Measurements from ENCODE around the gene PINLYP.
"Not testable (repeated sequence)": the region's sequence is repeated elsewhere in the genome, so short reads cannot be mapped to it uniquely, and the experiment has no call there.

PINLYP gene

GRCh38 chr19:43575156-43575950 lies at the start of gene PINLYP, which contains the start of gene XRCC1:
TSS of gene PINLYP (plus strand) at chr19:43575801. CDS start at chr19:43577192, 1,391 bp downstream.
TSS of gene XRCC1 (minus strand) at chr19:43575527. CDS start at chr19:43575458, 69 bp downstream.
- DNase-seq = peak; percentile 98

- DNase-seq = no peak
Measured at GRCh38 chr19:43525836-43526771, 49.5 kb upstream of the PINLYP start.

- DNase-seq = no peak
Measured at GRCh38 chr19:43526884-43527859, 48.4 kb upstream of the PINLYP start, which contains the start of gene ETHE1. TSS of gene ETHE1 (minus strand) at chr19:43527201. CDS start at chr19:43527177, 24 bp downstream.

GRCh38 chr19:43527860-43528622 lies 47.6 kb upstream of the PINLYP start:
- DNase-seq = peak; percentile 76

GRCh38 chr19:43532571-43532961 lies 43.0 kb upstream of the PINLYP start:
- DNase-seq = no peak

- peak; percentile 90 for DNase-seq
Measured at GRCh38 chr19:43532962-43533545, 42.5 kb upstream of the PINLYP start, which contains the start of gene ZNF575. TSS of gene ZNF575 (plus strand) at chr19:43533188. CDS start at chr19:43534423, 1,235 bp downstream.

GRCh38 chr19:43533546-43534304 lies 41.9 kb upstream of the PINLYP start:
- peak; percentile 91 for DNase-seq

GRCh38 chr19:43534305-43534815 lies 41.2 kb upstream of the PINLYP start:
- no peak for DNase-seq

GRCh38 chr19:43534816-43535761 lies 40.5 kb upstream of the PINLYP start:
- DNase-seq = no peak

- no peak for DNase-seq
Measured at GRCh38 chr19:43538922-43539321, 36.7 kb upstream of the PINLYP start.

GRCh38 chr19:43540381-43540780 lies 35.2 kb upstream of the PINLYP start:
- DNase-seq = no peak

GRCh38 chr19:43541920-43542650 lies 33.5 kb upstream of the PINLYP start:
- no peak for DNase-seq

GRCh38 chr19:43544077-43544476 lies 31.5 kb upstream of the PINLYP start:
- DNase-seq = no peak

GRCh38 chr19:43545276-43545675 lies 30.3 kb upstream of the PINLYP start:
- no peak for DNase-seq

GRCh38 chr19:43545981-43546380 lies 29.6 kb upstream of the PINLYP start:
- no peak for DNase-seq

- no peak for DNase-seq
Measured at GRCh38 chr19:43546581-43546980, 29.0 kb upstream of the PINLYP start.

- not testable (repeated sequence) for DNase-seq
Measured at GRCh38 chr19:43547926-43548325, 27.7 kb upstream of the PINLYP start.

- no peak for DNase-seq
Measured at GRCh38 chr19:43548706-43549105, 26.9 kb upstream of the PINLYP start.
